Lower leg skin (tissue), 3 donors: ENCODE measurements around the gene DAW1.

Experiments
- CTCF ChIP-seq, 3 donors: fragments of 450-650 bp; IDR thresholded peaks; one replicate each; pipeline ENCODE4 v1.5.1; 2016; ENCODE audit warnings: antibody characterized with exemption in 3 of 3, mild to moderate bottlenecking in 3 of 3, moderate library complexity in 2 of 3
- POLR2A ChIP-seq, 2 donors: fragments of 450-650 bp; IDR thresholded peaks; one replicate each; pipeline ENCODE4 v1.6.1; 2016 to 2017; ENCODE audit warnings: antibody characterized with exemption in 2 of 2, mild to moderate bottlenecking in 1 of 2, moderate library complexity in 1 of 2

- no peak for TF ChIP-seq POLR2A (IDR thresholded peaks at IDR 0.05)
- TF ChIP-seq CTCF (IDR thresholded peaks at IDR 0.05) = no peak
These were observed 4.0 kb upstream of the DAW1 start for GRCh38 chr2:227867386-227867785.
